ENCODE measurements around the gene PTPRD. TPM values are rescaled to one million over a fixed set of nuclear protein-coding genes. Genes with fewer than 3 reads are reported as not detected.

Gene PTPRD
- total and polyA plus RNA-seq, 2 donors, result 2.2 to 13.5 TPM

DNA sequence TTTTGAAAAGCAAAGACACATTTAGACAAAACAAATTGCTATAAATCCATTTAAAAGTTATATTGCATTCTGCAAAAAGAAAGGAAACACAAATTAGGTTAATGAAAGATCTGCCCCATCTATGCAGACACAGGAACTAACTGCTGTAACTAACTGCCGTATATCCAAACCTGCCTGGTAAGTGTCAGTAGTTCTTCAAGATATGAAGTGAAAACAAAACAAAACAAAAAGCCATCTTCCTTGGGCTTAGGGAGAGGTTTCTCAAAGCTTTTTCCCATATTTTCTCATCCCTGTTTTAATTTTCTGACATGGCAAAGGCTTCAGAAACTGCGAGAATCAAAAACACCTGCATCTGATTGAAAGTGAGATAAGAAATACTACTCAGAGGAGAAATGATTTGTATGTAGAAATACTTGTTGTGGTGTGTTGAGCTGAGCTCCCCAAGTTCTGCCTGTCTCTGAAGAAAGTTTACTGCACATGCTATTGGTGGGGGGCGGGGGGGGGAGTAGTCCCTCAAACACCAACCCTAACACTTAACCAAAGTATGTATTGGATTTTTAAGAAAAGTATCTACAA lies 750.5 kb downstream of the PTPRD start:
- Histone ChIP-seq H3K27me3 (ENCODE audit: control insufficient read depth in 2 of 2, insufficient read depth in 1 of 2, low read length in 1 of 2) (no peaks in the 10 kb centered on the region), H3K36me3 (ENCODE audit: control insufficient read depth in 2 of 2, insufficient read depth in 2 of 2, low read length in 1 of 2) (no peaks in the 10 kb centered on the region), H3K27ac (ENCODE audit: low read depth in 1 of 2, low read length in 1 of 2) (peak overlapping the region; percentile 52 to 86), H3K4me3 (ENCODE audit: low read length in 2 of 2) (peak overlapping the region in 1 of 2 donors; percentile 34), H3K9me3 (ENCODE audit: control insufficient read depth in 2 of 2, insufficient read depth in 1 of 2, low read length in 1 of 2) (no peaks in the 10 kb centered on the region), H3K4me1 (ENCODE audit: control insufficient read depth in 2 of 2, insufficient read depth in 2 of 2, low read length in 2 of 2) (peaks cover 3 to 5% of the 10 kb centered on the region in 2 donors)
- peak; percentile 34 to 79 (median 56) for DNase-seq (ENCODE audit: low read depth in 6 of 9, low spot score in 9 of 9)
- 10% methylated on average over 3 of the region's 3 CpGs for WGBS

DNA sequence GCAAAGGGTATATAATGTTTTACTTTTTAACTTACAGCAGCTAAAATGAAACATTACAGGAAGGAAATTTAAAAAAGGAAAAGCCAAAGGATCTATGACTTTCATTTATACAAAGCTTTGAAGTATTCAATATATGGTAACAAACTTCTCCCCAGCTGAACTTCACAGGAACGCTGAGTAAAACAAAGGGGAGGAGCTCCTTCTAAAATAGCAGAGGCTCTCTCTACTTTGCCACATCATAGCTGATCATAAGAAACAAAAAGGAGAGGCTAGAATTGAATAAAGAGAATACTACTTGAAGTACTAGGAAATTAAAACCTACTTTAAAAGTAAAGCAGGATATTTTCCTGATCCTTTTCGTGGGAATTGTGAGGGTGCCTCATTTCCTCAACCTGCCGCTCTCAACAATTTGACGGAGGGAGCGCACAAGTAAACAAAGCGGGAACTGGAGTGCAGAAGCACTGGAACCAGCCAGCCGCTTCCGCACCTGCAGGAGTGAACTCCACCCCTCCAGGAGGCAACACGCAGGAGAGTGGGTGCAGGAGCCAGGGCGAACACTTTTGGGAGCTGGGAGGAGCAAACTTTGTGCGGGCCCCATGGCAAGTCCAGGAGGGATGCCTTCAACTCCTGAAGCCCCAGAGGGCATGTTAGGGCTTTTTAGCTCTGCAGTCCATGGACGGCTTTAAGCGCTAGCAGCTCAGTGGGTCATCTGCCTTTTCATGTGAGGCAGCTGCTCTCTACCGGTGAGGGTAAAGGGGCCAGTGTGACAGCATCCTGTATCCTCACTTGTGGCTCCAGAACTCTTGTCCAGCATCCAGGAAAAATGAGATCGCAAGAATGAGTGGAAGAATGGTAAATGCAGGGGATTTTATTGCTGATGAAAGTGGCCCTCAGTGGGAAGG lies 757.4 kb downstream of the PTPRD start:
- H3K27me3 ChIP-seq (ENCODE audit: control insufficient read depth in 2 of 2, insufficient read depth in 1 of 2, low read length in 1 of 2), result no peaks in the 10 kb centered on the region
- no peaks in the 10 kb centered on the region for H3K36me3 ChIP-seq (ENCODE audit: control insufficient read depth in 2 of 2, insufficient read depth in 2 of 2, low read length in 1 of 2)
- H3K4me3 ChIP-seq (ENCODE audit: low read length in 2 of 2), result no peak overlapping the region
- DNase-seq (ENCODE audit: low read depth in 6 of 9, low spot score in 9 of 9), result peak in 5 of 9 donors; percentile 26 to 70 (median 31)
- no peaks in the 10 kb centered on the region for H3K9me3 ChIP-seq (ENCODE audit: control insufficient read depth in 2 of 2, insufficient read depth in 1 of 2, low read length in 1 of 2)
- H3K4me1 ChIP-seq (ENCODE audit: control insufficient read depth in 2 of 2, insufficient read depth in 2 of 2, low read length in 2 of 2), result peaks cover 3 to 7% of the 10 kb centered on the region in 2 donors
- H3K27ac ChIP-seq (ENCODE audit: low read depth in 1 of 2, low read length in 1 of 2), result no peak overlapping the region
- WGBS, result 72% methylated on average over 15 of the region's 15 CpGs

DNA sequence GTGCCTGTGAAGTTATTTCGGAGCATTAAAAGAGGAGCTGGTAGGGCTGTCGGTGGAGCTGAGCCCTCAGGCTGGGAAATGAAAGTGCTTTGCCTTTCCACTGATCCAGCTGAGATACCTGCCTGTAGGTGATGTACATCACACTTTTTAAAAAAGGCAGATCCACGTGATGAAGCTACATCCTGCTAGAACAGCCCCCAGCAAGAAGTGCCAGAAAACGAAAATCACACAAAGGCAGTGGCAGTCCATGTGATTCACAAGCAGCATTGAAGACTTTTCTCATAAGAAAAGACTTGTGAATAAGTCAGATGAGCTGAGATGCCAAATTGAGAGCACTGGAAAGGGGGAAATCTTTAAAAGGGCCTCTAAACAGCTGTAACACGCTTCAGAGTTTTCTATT lies 765.1 kb downstream of the PTPRD start:
- Histone ChIP-seq H3K9me3 (ENCODE audit: control insufficient read depth in 2 of 2, insufficient read depth in 1 of 2, low read length in 1 of 2) (no peaks in the 10 kb centered on the region), H3K4me1 (ENCODE audit: control insufficient read depth in 2 of 2, insufficient read depth in 2 of 2, low read length in 2 of 2) (no peaks in the 10 kb centered on the region), H3K27me3 (ENCODE audit: control insufficient read depth in 2 of 2, insufficient read depth in 1 of 2, low read length in 1 of 2) (no peaks in the 10 kb centered on the region), H3K4me3 (ENCODE audit: low read length in 2 of 2) (no peak overlapping the region), H3K27ac (ENCODE audit: low read depth in 1 of 2, low read length in 1 of 2) (no peak overlapping the region), H3K36me3 (ENCODE audit: control insufficient read depth in 2 of 2, insufficient read depth in 2 of 2, low read length in 1 of 2) (no peaks in the 10 kb centered on the region)
- peak in 1 of 9 donors; percentile 7 for DNase-seq (ENCODE audit: low read depth in 6 of 9, low spot score in 9 of 9)
- WGBS, result 88% methylated on average over 5 of the region's 5 CpGs

DNA sequence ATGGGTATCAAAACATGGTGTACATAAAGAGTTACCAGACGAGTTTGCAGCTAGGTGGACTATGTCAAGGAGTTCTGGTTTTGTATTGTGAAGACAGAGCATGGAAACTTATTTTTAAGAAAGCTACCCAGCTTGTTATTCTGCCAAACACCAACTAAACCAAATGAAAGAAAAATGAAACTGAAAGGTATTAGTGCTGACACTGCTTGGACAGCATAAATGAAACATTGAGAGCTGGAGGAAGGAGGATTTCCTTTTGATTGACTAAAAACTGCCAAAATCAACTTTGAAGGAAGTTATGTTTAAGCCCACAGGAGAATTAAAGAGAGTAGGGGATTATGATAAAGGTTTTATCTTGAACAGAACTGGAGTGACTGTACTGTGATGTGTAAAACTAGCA lies 766.2 kb downstream of the PTPRD start:
- H3K36me3 ChIP-seq (ENCODE audit: control insufficient read depth in 2 of 2, insufficient read depth in 2 of 2, low read length in 1 of 2), result no peaks in the 10 kb centered on the region
- no peaks in the 10 kb centered on the region for H3K4me1 ChIP-seq (ENCODE audit: control insufficient read depth in 2 of 2, insufficient read depth in 2 of 2, low read length in 2 of 2)
- H3K9me3 ChIP-seq (ENCODE audit: control insufficient read depth in 2 of 2, insufficient read depth in 1 of 2, low read length in 1 of 2), result no peaks in the 10 kb centered on the region
- no peak overlapping the region for H3K27ac ChIP-seq (ENCODE audit: low read depth in 1 of 2, low read length in 1 of 2)
- H3K27me3 ChIP-seq (ENCODE audit: control insufficient read depth in 2 of 2, insufficient read depth in 1 of 2, low read length in 1 of 2), result no peaks in the 10 kb centered on the region
- DNase-seq (ENCODE audit: low read depth in 6 of 9, low spot score in 9 of 9), result peak in 1 of 9 donors; percentile 41
- 26% methylated on average over 1 of the region's 1 CpG for WGBS
- no peak overlapping the region for H3K4me3 ChIP-seq (ENCODE audit: low read length in 2 of 2)

DNA sequence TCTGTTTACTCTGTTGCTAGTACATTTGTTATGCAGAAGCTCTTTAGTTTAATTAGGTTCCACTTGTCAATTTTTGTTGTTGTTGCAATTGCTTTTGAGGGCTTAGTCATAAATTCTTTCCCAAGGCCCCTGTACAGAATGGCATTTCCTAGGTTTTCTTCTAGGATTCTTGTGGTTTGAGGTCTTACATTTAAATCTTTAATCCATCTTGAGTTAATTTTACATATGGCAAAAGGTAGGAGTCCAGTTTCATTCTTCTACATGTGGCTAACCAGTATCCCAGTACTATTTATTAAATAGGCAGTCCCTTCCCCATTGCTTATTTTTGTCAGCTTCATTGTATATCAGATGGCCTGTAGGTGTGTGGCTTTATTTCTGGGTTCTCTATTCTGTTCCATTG lies 792.4 kb downstream of the PTPRD start:
- Histone ChIP-seq H3K9me3 (ENCODE audit: control insufficient read depth in 2 of 2, insufficient read depth in 1 of 2, low read length in 1 of 2) (no peaks in the 10 kb centered on the region), H3K27me3 (ENCODE audit: control insufficient read depth in 2 of 2, insufficient read depth in 1 of 2, low read length in 1 of 2) (no peaks in the 10 kb centered on the region), H3K4me3 (ENCODE audit: low read length in 2 of 2) (no peak overlapping the region), H3K27ac (ENCODE audit: low read depth in 1 of 2, low read length in 1 of 2) (no peak overlapping the region), H3K4me1 (ENCODE audit: control insufficient read depth in 2 of 2, insufficient read depth in 2 of 2, low read length in 2 of 2) (no peaks in the 10 kb centered on the region), H3K36me3 (ENCODE audit: control insufficient read depth in 2 of 2, insufficient read depth in 2 of 2, low read length in 1 of 2) (no peaks in the 10 kb centered on the region)
- DNase-seq (ENCODE audit: low read depth in 6 of 9, low spot score in 9 of 9), result no peak

DNA sequence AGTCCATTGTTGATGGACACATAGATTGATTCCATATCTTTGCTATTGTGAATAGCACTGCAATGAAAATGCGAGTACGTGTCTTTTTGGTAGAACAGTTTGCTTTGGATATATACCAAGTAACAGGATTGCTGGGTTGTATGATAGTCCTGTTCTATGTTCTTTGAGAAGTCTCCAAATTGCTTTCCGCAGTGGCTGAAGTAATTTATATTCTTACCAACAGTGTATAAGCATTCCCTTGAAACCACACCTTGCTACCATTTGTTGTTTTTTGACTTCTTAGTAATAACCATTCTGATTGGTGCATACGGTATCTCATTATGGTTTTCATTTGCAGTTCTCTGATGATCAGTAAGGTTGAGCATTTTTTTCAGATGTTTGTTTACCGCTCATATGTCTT lies 792.9 kb downstream of the PTPRD start:
- no peak overlapping the region for H3K27ac ChIP-seq (ENCODE audit: low read depth in 1 of 2, low read length in 1 of 2)
- no peaks in the 10 kb centered on the region for H3K27me3 ChIP-seq (ENCODE audit: control insufficient read depth in 2 of 2, insufficient read depth in 1 of 2, low read length in 1 of 2)
- H3K9me3 ChIP-seq (ENCODE audit: control insufficient read depth in 2 of 2, insufficient read depth in 1 of 2, low read length in 1 of 2), result no peaks in the 10 kb centered on the region
- H3K4me1 ChIP-seq (ENCODE audit: control insufficient read depth in 2 of 2, insufficient read depth in 2 of 2, low read length in 2 of 2), result no peaks in the 10 kb centered on the region
- H3K4me3 ChIP-seq (ENCODE audit: low read length in 2 of 2), result no peak overlapping the region
- 98% methylated on average over 5 of the region's 5 CpGs for WGBS
- no peaks in the 10 kb centered on the region for H3K36me3 ChIP-seq (ENCODE audit: control insufficient read depth in 2 of 2, insufficient read depth in 2 of 2, low read length in 1 of 2)
- no peak for DNase-seq (ENCODE audit: low read depth in 6 of 9, low spot score in 9 of 9)

DNA sequence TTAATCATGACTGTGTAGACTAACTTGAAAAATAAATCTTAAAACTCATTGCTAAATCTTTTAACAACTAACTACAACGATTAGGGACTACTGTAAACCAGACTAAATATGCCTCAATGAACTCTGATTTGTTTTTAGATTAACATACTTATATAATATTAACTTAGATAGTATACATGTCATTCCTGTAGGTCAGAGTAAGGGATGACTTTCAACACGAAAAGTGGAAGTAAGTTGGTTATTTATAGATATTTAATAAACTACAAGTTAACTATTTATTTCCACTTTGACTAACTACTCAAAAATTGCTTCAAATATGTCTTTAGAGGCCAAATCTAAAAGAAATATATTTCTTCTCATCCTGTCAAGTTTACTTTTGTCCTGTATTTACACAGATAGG lies 795.6 kb downstream of the PTPRD start:
- WGBS, result 37% methylated on average over 2 of the region's 2 CpGs
- Histone ChIP-seq H3K27ac (ENCODE audit: low read depth in 1 of 2, low read length in 1 of 2) (no peak overlapping the region), H3K9me3 (ENCODE audit: control insufficient read depth in 2 of 2, insufficient read depth in 1 of 2, low read length in 1 of 2) (no peaks in the 10 kb centered on the region)

DNA sequence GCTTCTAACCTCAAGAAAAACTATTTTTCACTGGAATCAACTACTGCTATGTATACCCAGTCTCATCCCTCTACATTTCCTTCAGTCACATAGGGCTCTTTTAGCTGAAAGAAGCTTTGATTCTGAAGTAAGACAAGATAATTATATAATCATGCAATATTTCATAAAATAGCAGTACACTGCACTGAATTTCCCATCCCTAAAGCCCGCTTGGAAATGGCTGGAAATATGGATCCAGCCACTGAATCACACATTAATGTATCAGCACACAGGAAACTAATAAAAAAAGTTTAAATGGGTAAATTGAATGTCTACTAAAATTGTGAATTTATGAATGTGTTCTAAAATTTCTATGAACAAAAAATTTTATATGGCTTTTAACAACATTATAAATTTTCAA lies 808.7 kb downstream of the PTPRD start:
- no peak overlapping the region for H3K4me3 ChIP-seq (ENCODE audit: low read length in 2 of 2)
- H3K36me3 ChIP-seq (ENCODE audit: control insufficient read depth in 2 of 2, insufficient read depth in 2 of 2, low read length in 1 of 2), result no peaks in the 10 kb centered on the region

More for the DNA sequence above, 795.6 kb downstream of the PTPRD start:
- no peak for DNase-seq (ENCODE audit: low read depth in 6 of 9, low spot score in 9 of 9)
- Histone ChIP-seq H3K27me3 (ENCODE audit: control insufficient read depth in 2 of 2, insufficient read depth in 1 of 2, low read length in 1 of 2) (no peaks in the 10 kb centered on the region), H3K4me1 (ENCODE audit: control insufficient read depth in 2 of 2, insufficient read depth in 2 of 2, low read length in 2 of 2) (no peaks in the 10 kb centered on the region), H3K4me3 (ENCODE audit: low read length in 2 of 2) (no peak overlapping the region), H3K36me3 (ENCODE audit: control insufficient read depth in 2 of 2, insufficient read depth in 2 of 2, low read length in 1 of 2) (no peaks in the 10 kb centered on the region)

DNA sequence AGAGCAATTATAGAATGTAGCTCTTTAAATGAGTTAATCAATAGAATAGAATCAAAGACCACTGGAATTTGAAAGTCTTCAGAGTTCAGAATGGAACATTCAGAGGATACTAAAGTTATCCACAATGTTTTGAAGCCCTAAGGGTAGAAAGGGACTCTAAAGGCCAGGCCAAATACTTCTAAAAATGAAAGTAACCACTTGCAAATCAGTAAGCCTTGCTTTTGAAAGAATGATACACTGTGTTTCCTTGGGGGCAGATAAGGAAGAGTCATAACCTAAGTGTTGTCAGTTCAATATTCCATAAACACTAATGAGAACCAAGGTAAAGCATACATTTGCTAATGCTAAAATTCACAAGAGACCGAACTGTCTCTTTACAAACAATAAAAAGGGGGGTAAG lies 813.5 kb downstream of the PTPRD start:
- Histone ChIP-seq H3K4me1 (ENCODE audit: control insufficient read depth in 2 of 2, insufficient read depth in 2 of 2, low read length in 2 of 2) (no peaks in the 10 kb centered on the region), H3K27me3 (ENCODE audit: control insufficient read depth in 2 of 2, insufficient read depth in 1 of 2, low read length in 1 of 2) (no peaks in the 10 kb centered on the region), H3K27ac (ENCODE audit: low read depth in 1 of 2, low read length in 1 of 2) (no peak overlapping the region), H3K9me3 (ENCODE audit: control insufficient read depth in 2 of 2, insufficient read depth in 1 of 2, low read length in 1 of 2) (no peaks in the 10 kb centered on the region), H3K36me3 (ENCODE audit: control insufficient read depth in 2 of 2, insufficient read depth in 2 of 2, low read length in 1 of 2) (no peaks in the 10 kb centered on the region), H3K4me3 (ENCODE audit: low read length in 2 of 2) (no peak overlapping the region)
- 92% methylated on average over 1 of the region's 1 CpG for WGBS
- no peak for DNase-seq (ENCODE audit: low read depth in 6 of 9, low spot score in 9 of 9)

More for the DNA sequence above, 808.7 kb downstream of the PTPRD start:
- Histone ChIP-seq H3K4me1 (ENCODE audit: control insufficient read depth in 2 of 2, insufficient read depth in 2 of 2, low read length in 2 of 2) (no peaks in the 10 kb centered on the region), H3K27me3 (ENCODE audit: control insufficient read depth in 2 of 2, insufficient read depth in 1 of 2, low read length in 1 of 2) (no peaks in the 10 kb centered on the region), H3K9me3 (ENCODE audit: control insufficient read depth in 2 of 2, insufficient read depth in 1 of 2, low read length in 1 of 2) (no peaks in the 10 kb centered on the region), H3K27ac (ENCODE audit: low read depth in 1 of 2, low read length in 1 of 2) (no peak overlapping the region)
- WGBS, result 92% methylated on average over 1 of the region's 1 CpG
- no peak for DNase-seq (ENCODE audit: low read depth in 6 of 9, low spot score in 9 of 9)

Data from thymus (tissue), 11 donors.